GM12875 (cell line): ENCODE data around the gene TFF1.
"Not testable (repeated sequence)": the region's sequence is repeated elsewhere in the genome, so short reads cannot be mapped to it uniquely, and the experiment has no call there.

Source experiments
- H3K4me3 ChIP-seq: one replicate; pipeline ENCODE4 v1.5.1; 2011; ENCODE audit warnings: low read depth, low read length, control low read depth
- CTCF ChIP-seq: IDR thresholded peaks from 2 replicates; pipeline ENCODE4 v1.5.1; 2011; ENCODE audit warnings: low read depth, mild to moderate bottlenecking, control low read depth, inconsistent platforms, low read length, moderate library complexity, borderline replicate concordance; ENCODE audit not compliant: insufficient read depth

The TFF1 gene

GRCh38 chr21:42411891-42412635 lies 45.7 kb upstream of the TFF1 start:
- no peak for TF ChIP-seq CTCF
- H3K4me3 ChIP-seq = no peak overlapping the region

- peak; percentile 13; the same call in 1 of the 2 replicates for TF ChIP-seq CTCF
- no peak overlapping the region for H3K4me3 ChIP-seq
These were observed 45.0 kb upstream of the TFF1 start for GRCh38 chr21:42411197-42411869.

- H3K4me3 ChIP-seq = no peak overlapping the region
- TF ChIP-seq CTCF = no peak
These were observed 43.0 kb upstream of the TFF1 start for GRCh38 chr21:42409366-42409765.

GRCh38 chr21:42408718-42409117 lies 42.4 kb upstream of the TFF1 start:
- H3K4me3 ChIP-seq = not testable (repeated sequence)

GRCh38 chr21:42407476-42407875 lies 41.1 kb upstream of the TFF1 start:
- no peak for TF ChIP-seq CTCF
- H3K4me3 ChIP-seq = no peak overlapping the region

GRCh38 chr21:42406866-42407265 lies 40.5 kb upstream of the TFF1 start:
- TF ChIP-seq CTCF = no peak
- no peak overlapping the region for H3K4me3 ChIP-seq

- no peak overlapping the region for H3K4me3 ChIP-seq
- no peak for TF ChIP-seq CTCF
These were observed 39.9 kb upstream of the TFF1 start for GRCh38 chr21:42406201-42406621.
